Breast epithelium (tissue), 3 donors: ENCODE measurements around the gene HSPB9.

ENCODE experiments used
- POLR2A ChIP-seq: fragments of 450-650 bp; IDR thresholded peaks from one replicate; pipeline ENCODE4 v1.6.1; 2016; ENCODE audit warnings: antibody characterized with exemption, mild to moderate bottlenecking, moderate library complexity
- POLR2AphosphoS5 ChIP-seq, 3 donors: sonication (generic); formaldehyde crosslinking; IDR thresholded peaks; one replicate each; pipeline ENCODE4 v1.6.1; 2017; ENCODE audit warnings: antibody characterized with exemption in 3 of 3
- TF ChIP-seq, protein P1 (sequence below), 3 donors: fragments of 450-650 bp; IDR thresholded peaks; one replicate each; pipeline ENCODE4 v1.5.1; 2016 to 2017; ENCODE audit warnings: antibody characterized with exemption in 3 of 3, mild to moderate bottlenecking in 3 of 3, moderate library complexity in 3 of 3

DNA sequence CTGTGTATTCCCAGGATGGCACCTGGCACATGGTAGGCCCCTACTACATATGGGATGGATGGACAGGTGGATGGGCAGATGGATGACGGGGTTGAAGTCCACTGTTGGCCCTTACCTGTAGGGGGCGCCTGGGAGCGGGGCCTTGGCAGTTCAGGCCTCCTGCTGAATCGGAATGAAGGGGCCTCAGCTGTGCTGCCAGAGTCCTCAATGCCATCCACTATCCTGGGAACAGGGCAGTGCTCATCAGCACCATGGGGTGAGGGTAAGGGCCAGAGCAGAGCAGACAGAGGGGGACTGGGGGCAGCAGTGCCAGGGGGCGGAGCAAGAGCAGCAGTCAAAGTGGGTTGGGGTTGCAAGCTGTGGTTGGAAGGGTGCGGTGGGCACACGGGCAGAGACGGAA is 40.5 kb downstream of the HSPB9 start:
- TF ChIP-seq, protein P1, sequence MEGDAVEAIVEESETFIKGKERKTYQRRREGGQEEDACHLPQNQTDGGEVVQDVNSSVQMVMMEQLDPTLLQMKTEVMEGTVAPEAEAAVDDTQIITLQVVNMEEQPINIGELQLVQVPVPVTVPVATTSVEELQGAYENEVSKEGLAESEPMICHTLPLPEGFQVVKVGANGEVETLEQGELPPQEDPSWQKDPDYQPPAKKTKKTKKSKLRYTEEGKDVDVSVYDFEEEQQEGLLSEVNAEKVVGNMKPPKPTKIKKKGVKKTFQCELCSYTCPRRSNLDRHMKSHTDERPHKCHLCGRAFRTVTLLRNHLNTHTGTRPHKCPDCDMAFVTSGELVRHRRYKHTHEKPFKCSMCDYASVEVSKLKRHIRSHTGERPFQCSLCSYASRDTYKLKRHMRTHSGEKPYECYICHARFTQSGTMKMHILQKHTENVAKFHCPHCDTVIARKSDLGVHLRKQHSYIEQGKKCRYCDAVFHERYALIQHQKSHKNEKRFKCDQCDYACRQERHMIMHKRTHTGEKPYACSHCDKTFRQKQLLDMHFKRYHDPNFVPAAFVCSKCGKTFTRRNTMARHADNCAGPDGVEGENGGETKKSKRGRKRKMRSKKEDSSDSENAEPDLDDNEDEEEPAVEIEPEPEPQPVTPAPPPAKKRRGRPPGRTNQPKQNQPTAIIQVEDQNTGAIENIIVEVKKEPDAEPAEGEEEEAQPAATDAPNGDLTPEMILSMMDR (IDR thresholded peaks at IDR 0.05), result no peak
- TF ChIP-seq POLR2A, result no peak
- TF ChIP-seq POLR2AphosphoS5 (IDR thresholded peaks at IDR 0.05), result no peak
